Measurements from ENCODE around the gene STK4. TPM values are rescaled to one million over a fixed set of nuclear protein-coding genes. Genes with fewer than 3 reads are reported as not detected.

Gene STK4
- polyA plus RNA-seq, 1 donor from 2014 or later = 14.0 TPM

DNA sequence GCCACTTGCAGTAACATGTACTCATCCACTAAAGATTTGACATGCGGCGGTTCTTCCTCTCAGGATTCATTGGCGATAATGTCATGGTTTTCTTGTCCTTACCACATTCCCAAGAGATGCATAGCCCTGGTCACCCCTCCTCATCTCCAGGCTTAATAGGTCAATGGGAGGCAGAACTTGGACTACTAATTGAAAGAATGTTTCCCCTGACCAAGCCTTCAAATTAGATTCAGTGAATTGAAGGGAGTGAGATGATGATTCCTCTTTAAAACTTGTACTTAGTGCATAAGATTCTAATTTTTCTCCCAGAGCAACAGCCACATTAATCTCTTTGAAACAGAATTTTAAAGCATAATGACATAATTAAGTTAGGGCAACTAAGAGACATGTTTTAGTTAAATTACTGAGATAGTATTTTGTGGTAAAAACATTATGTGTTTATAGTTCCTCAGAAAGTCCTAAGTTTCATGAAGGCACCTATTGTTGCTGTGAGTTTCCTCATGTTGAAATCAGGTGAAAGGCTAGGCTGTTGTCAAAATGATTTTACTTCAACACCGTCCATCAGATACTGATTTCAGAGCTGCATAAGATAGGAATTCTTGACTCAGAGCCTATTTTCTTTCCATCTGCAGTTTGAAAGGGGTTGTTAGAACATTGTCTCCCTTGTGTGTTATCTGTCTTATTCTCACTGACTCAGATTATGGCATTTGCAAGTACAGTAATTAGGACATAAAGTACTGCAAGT, 48.5 kb downstream of the STK4 start:
- H3K79me2 ChIP-seq (replicated peaks; ENCODE audit: insufficient read depth, low read length) = no peaks in the 10 kb centered on the region
- no peak overlapping the region for H2AFZ ChIP-seq (ENCODE audit: low read depth, low read length)
- H3K27ac ChIP-seq (ENCODE audit: low read length) = no peak overlapping the region
- H3K9ac ChIP-seq (ENCODE audit: low read length) = no peak overlapping the region
- H3K27me3 ChIP-seq (ENCODE audit: insufficient read depth, low read depth, low read length) = no peaks in the 10 kb centered on the region
- no peak overlapping the region for H3K4me2 ChIP-seq (ENCODE audit: low read length)
- H3K9me3 ChIP-seq (ENCODE audit: low read length) = no peaks in the 10 kb centered on the region
- no peaks in the 10 kb centered on the region for H3F3A ChIP-seq (ENCODE audit: insufficient read depth, low read length, poor library complexity, severe bottlenecking)
- no peaks in the 10 kb centered on the region for H3K9me2 ChIP-seq (ENCODE audit: insufficient read depth, low read length)
- no peak overlapping the region for H3K4me3 ChIP-seq (ENCODE audit: low read length)
- no peaks in the 10 kb centered on the region for H3K36me3 ChIP-seq (ENCODE audit: insufficient read depth, low read length)
- TF ChIP-seq TAF1 (IDR thresholded peaks at IDR 0.05; ENCODE audit: low read depth) (no peak), RAD21 (conservative IDR thresholded peaks at IDR 0.05) (no peak), MXI1 (conservative IDR thresholded peaks at IDR 0.05; ENCODE audit: poor library complexity, severe bottlenecking) (no peak), EZH2 (IDR thresholded peaks at IDR 0.05; ENCODE audit: borderline replicate concordance, insufficient read depth, low read length, poor library complexity, severe bottlenecking) (no peak), POLR2AphosphoS5 (IDR thresholded peaks at IDR 0.05) (no peak)
- TF ChIP-seq, protein P1, sequence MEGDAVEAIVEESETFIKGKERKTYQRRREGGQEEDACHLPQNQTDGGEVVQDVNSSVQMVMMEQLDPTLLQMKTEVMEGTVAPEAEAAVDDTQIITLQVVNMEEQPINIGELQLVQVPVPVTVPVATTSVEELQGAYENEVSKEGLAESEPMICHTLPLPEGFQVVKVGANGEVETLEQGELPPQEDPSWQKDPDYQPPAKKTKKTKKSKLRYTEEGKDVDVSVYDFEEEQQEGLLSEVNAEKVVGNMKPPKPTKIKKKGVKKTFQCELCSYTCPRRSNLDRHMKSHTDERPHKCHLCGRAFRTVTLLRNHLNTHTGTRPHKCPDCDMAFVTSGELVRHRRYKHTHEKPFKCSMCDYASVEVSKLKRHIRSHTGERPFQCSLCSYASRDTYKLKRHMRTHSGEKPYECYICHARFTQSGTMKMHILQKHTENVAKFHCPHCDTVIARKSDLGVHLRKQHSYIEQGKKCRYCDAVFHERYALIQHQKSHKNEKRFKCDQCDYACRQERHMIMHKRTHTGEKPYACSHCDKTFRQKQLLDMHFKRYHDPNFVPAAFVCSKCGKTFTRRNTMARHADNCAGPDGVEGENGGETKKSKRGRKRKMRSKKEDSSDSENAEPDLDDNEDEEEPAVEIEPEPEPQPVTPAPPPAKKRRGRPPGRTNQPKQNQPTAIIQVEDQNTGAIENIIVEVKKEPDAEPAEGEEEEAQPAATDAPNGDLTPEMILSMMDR (IDR thresholded peaks at IDR 0.05; ENCODE audit: poor library complexity, severe bottlenecking) = no peak
- TF ChIP-seq, protein P2, sequence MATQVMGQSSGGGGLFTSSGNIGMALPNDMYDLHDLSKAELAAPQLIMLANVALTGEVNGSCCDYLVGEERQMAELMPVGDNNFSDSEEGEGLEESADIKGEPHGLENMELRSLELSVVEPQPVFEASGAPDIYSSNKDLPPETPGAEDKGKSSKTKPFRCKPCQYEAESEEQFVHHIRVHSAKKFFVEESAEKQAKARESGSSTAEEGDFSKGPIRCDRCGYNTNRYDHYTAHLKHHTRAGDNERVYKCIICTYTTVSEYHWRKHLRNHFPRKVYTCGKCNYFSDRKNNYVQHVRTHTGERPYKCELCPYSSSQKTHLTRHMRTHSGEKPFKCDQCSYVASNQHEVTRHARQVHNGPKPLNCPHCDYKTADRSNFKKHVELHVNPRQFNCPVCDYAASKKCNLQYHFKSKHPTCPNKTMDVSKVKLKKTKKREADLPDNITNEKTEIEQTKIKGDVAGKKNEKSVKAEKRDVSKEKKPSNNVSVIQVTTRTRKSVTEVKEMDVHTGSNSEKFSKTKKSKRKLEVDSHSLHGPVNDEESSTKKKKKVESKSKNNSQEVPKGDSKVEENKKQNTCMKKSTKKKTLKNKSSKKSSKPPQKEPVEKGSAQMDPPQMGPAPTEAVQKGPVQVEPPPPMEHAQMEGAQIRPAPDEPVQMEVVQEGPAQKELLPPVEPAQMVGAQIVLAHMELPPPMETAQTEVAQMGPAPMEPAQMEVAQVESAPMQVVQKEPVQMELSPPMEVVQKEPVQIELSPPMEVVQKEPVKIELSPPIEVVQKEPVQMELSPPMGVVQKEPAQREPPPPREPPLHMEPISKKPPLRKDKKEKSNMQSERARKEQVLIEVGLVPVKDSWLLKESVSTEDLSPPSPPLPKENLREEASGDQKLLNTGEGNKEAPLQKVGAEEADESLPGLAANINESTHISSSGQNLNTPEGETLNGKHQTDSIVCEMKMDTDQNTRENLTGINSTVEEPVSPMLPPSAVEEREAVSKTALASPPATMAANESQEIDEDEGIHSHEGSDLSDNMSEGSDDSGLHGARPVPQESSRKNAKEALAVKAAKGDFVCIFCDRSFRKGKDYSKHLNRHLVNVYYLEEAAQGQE (IDR thresholded peaks at IDR 0.05; ENCODE audit: borderline replicate concordance) = no peak
- H4K20me1 ChIP-seq (ENCODE audit: insufficient read depth) = no peaks in the 10 kb centered on the region

DNA sequence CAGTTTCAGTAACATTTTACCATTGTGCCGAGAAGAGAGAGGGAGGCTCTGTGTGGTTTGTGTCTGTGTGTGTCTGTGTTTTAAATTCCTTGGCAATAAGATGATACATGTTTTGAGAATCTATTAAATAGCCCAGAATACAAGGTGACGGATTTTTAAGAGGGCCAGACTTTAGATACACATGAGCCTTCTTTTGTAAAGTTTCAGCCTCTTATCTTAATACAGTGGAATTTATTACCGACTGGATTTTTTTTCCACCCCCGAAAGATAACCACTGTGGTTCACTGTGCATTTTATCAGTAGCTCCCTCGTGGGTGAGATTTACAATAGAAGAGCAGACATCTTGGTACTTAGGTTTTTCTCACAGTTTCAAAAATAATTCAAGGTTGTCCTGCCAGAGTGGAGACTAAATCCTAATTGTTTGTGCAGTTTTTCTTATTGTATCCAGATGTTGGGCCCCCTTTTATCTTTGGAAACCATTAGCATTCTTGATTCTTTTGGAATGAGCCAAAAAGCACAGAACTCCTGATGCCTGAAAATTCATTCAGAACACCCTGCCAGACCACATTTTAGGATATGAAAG, 49.9 kb downstream of the STK4 start:
- no peak overlapping the region for H3K9ac ChIP-seq (ENCODE audit: low read length)
- H3K27me3 ChIP-seq (ENCODE audit: insufficient read depth, low read depth, low read length) = no peaks in the 10 kb centered on the region
- H3K27ac ChIP-seq (ENCODE audit: low read length) = no peak overlapping the region
- H3K9me3 ChIP-seq (ENCODE audit: low read length) = no peaks in the 10 kb centered on the region
- H3K36me3 ChIP-seq (ENCODE audit: insufficient read depth, low read length) = no peaks in the 10 kb centered on the region
- H4K20me1 ChIP-seq (ENCODE audit: insufficient read depth) = no peaks in the 10 kb centered on the region
- no peak for TF ChIP-seq TAF1 (IDR thresholded peaks at IDR 0.05; ENCODE audit: low read depth)
- TF ChIP-seq SMC3 (conservative IDR thresholded peaks at IDR 0.05; ENCODE audit: poor library complexity) = no peak
- no peak for TF ChIP-seq POLR2AphosphoS5 (IDR thresholded peaks at IDR 0.05)
- no peaks in the 10 kb centered on the region for H3F3A ChIP-seq (ENCODE audit: insufficient read depth, low read length, poor library complexity, severe bottlenecking)
- no peaks in the 10 kb centered on the region for H3K79me2 ChIP-seq (replicated peaks; ENCODE audit: insufficient read depth, low read length)
- no peak overlapping the region for H3K4me3 ChIP-seq (ENCODE audit: low read length)
- H3K9me2 ChIP-seq (ENCODE audit: insufficient read depth, low read length) = no peaks in the 10 kb centered on the region
- H3K4me2 ChIP-seq (ENCODE audit: low read length) = no peak overlapping the region
- H2AFZ ChIP-seq (ENCODE audit: low read depth, low read length) = no peak overlapping the region
